GM23338 (cell line): ENCODE data around the gene ANKIB1. TPM values are rescaled to one million over a fixed set of nuclear protein-coding genes. Genes with fewer than 3 reads are reported as not detected.

Experiments used
- ATAC-seq: fragments of 200-7000 bp; cut with Tn5 transposase; 3 replicates; pipeline ENCODE4 v1.9.1; 2020
- DNase-seq: peaks from one replicate; pipeline ENCODE4 v3.0.0-alpha.2; 2015; ENCODE audit warnings: low spot score
- H2AFZ ChIP-seq: fragments of 200-600 bp; sonication (generic); 2 replicates; pipeline ENCODE4 v1.8.0; 2016; ENCODE audit warnings: antibody characterized with exemption, mild to moderate bottlenecking, moderate library complexity
- H3F3A ChIP-seq: fragments of 200-600 bp; sonication (generic); replicated peaks from 2 replicates; pipeline ENCODE4 v1.8.0; 2017; ENCODE audit warnings: antibody characterized with exemption, mixed run types, low read depth
- H3K27ac ChIP-seq: fragments of 200-600 bp; sonication (generic); 2 replicates; pipeline ENCODE4 v1.6.1; 2016; ENCODE audit warnings: low read depth
- H3K27me3 ChIP-seq: fragments of 200-600 bp; sonication (generic); 2 replicates; pipeline ENCODE4 v1.8.0; 2016; ENCODE audit warnings: mild to moderate bottlenecking, mixed run types, moderate library complexity; ENCODE audit not compliant: insufficient read depth
- H3K36me3 ChIP-seq: fragments of 200-600 bp; sonication (generic); 2 replicates; pipeline ENCODE4 v1.8.0; 2016; ENCODE audit warnings: mild to moderate bottlenecking; ENCODE audit not compliant: insufficient read depth
- H3K4me1 ChIP-seq: fragments of 200-600 bp; sonication (generic); 2 replicates; pipeline ENCODE4 v1.8.0; 2016; ENCODE audit warnings: mild to moderate bottlenecking, moderate library complexity; ENCODE audit not compliant: insufficient read depth
- H3K4me2 ChIP-seq: fragments of 200-600 bp; sonication (generic); 2 replicates; pipeline ENCODE4 v1.7.1; 2017; ENCODE audit warnings: mixed run types
- H3K4me3 ChIP-seq: fragments of 200-600 bp; sonication (generic); 2 replicates; pipeline ENCODE4 v1.6.1; 2016; ENCODE audit warnings: mixed run types
- H3K79me2 ChIP-seq: fragments of 200-600 bp; sonication (generic); replicated peaks from 2 replicates; pipeline ENCODE4 v1.8.0; 2017; ENCODE audit warnings: mild to moderate bottlenecking; ENCODE audit not compliant: insufficient read depth
- H3K9me2 ChIP-seq: fragments of 200-600 bp; sonication (generic); 2 replicates; pipeline ENCODE4 v1.8.0; 2017; ENCODE audit not compliant: insufficient read depth
- H4K20me1 ChIP-seq: fragments of 200-600 bp; sonication (generic); replicated peaks from 2 replicates; pipeline ENCODE4 v1.8.0; 2017; ENCODE audit warnings: mild to moderate bottlenecking; ENCODE audit not compliant: insufficient read depth
- H3K27ac Mint-ChIP-seq: 2 replicates; pipeline ENCODE4 v1.8.0; 2020; ENCODE audit warnings: inconsistent platforms, mild to moderate bottlenecking, moderate library complexity, mixed read lengths
- H3K27me3 Mint-ChIP-seq: 3 replicates; pipeline ENCODE4 v1.8.0; 2022; ENCODE audit warnings: low read depth, mild to moderate bottlenecking, moderate library complexity, mixed read lengths, inconsistent platforms; ENCODE audit not compliant: insufficient read depth, poor library complexity
- H3K36me3 Mint-ChIP-seq: 3 replicates; pipeline ENCODE4 v1.8.0; 2021; ENCODE audit warnings: low read depth, mild to moderate bottlenecking, inconsistent platforms, moderate library complexity, mixed read lengths
- H3K4me1 Mint-ChIP-seq: 3 replicates; pipeline ENCODE4 v1.8.0; 2020; ENCODE audit warnings: mild to moderate bottlenecking, inconsistent platforms, mixed read lengths
- H3K4me3 Mint-ChIP-seq: 3 replicates; pipeline ENCODE4 v1.8.0; 2021; ENCODE audit warnings: moderate library complexity, mild to moderate bottlenecking, inconsistent platforms, mixed read lengths
- H3K9me3 Mint-ChIP-seq: 3 replicates; pipeline ENCODE4 v1.8.0; 2020; ENCODE audit warnings: moderate library complexity, mild to moderate bottlenecking, inconsistent platforms, mixed read lengths
- CREB1 ChIP-seq: fragments of 250-450 bp; sonication (Bioruptor Pico); IDR thresholded peaks from 2 replicates; pipeline ENCODE4 v1.5.0; 2020; ENCODE audit warnings: low read depth, mild to moderate bottlenecking, moderate library complexity
- CTCF ChIP-seq, 2 experiments: fragments of 200-600 bp in 1 of 2; sonication (generic) in 1 of 2; conservative IDR thresholded peaks; 2 replicates each; pipeline versions ENCODE4 v1.5.1 to v1.6.1; 2016 to 2017; ENCODE audit warnings: antibody characterized with exemption in 2 of 2, low read depth in 2 of 2, mild to moderate bottlenecking in 2 of 2, moderate library complexity in 1 of 2
- ETS1 ChIP-seq: IDR thresholded peaks from 2 replicates; pipeline ENCODE4 v1.6.1; 2016; ENCODE audit warnings: antibody characterized with exemption
- EZH2phosphoT487 ChIP-seq: fragments of 200-600 bp; sonication (generic); IDR thresholded peaks from one replicate; pipeline ENCODE4 v1.8.1; 2018; ENCODE audit warnings: antibody characterized with exemption; ENCODE audit not compliant: unreplicated experiment
- JUNB ChIP-seq: IDR thresholded peaks from one replicate; pipeline ENCODE4 v1.6.1; 2016; ENCODE audit warnings: antibody characterized with exemption; ENCODE audit not compliant: unreplicated experiment
- NANOG ChIP-seq: IDR thresholded peaks from 2 replicates; pipeline ENCODE4 v1.6.1; 2016; ENCODE audit warnings: antibody characterized with exemption, borderline replicate concordance
- POLR2AphosphoS5 ChIP-seq: IDR thresholded peaks from 2 replicates; pipeline ENCODE4 v1.6.1; 2016; ENCODE audit warnings: antibody characterized with exemption, low read depth
- REST ChIP-seq: IDR thresholded peaks from one replicate; pipeline ENCODE4 v1.6.1; 2018; ENCODE audit warnings: antibody characterized with exemption; ENCODE audit not compliant: unreplicated experiment
- STAT1 ChIP-seq: IDR thresholded peaks from one replicate; pipeline ENCODE4 v1.6.1; 2016; ENCODE audit warnings: antibody characterized with exemption; ENCODE audit not compliant: unreplicated experiment
- ZNF331 ChIP-seq: fragments of 250-450 bp; sonication (Bioruptor Pico); IDR thresholded peaks from 2 replicates; pipeline ENCODE4 v1.5.0; 2020; ENCODE audit warnings: low read depth, mild to moderate bottlenecking, moderate library complexity
- polyA plus RNA-seq: library from polyadenylated mRNA; unstranded; fragments of >200 nt; fragmentation: Nextera tagmentation; extraction: Ambion mirVana; gene quantifications from 2 replicates; pipeline ENCODE4 v1.2.1, GENCODE V29; 2016
- total RNA-seq: library from RNA; depleted of rRNA; stranded (reverse); fragments of >200 nt; shearing (Covaris generic); gene quantifications from 2 replicates; pipeline ENCODE4 v1.2.3, GENCODE V29; 2014

ANKIB1 gene
- total and polyA plus RNA-seq, 2 experiments from 2014 or later = 19.1 to 40.3 TPM

- no peak for TF ChIP-seq REST
- TF ChIP-seq EZH2phosphoT487 = no peak
- no peak for TF ChIP-seq CTCF (conservative IDR thresholded peaks at IDR 0.05; ENCODE audit: low read depth in 2 of 2)
- TF ChIP-seq ETS1 = no peak
Measured at GRCh38 chr7:92354214-92354613, 108.4 kb downstream of the ANKIB1 start (continued).

- no peaks in the 10 kb centered on the region for H3F3A ChIP-seq
- H3K36me3 ChIP-seq = peaks cover 11% of the 10 kb centered on the region
- H3K4me2 ChIP-seq = no peak overlapping the region
- DNase-seq (no peak), ATAC-seq (no peak)
- peaks cover 12% of the 10 kb centered on the region; the same call in 2 of the 3 replicates for H3K36me3 Mint-ChIP-seq
- no peak overlapping the region for H3K4me3 Mint-ChIP-seq
- H2AFZ ChIP-seq = no peak overlapping the region
- no peak overlapping the region for H3K27ac Mint-ChIP-seq
- no peaks in the 10 kb centered on the region for H3K9me2 ChIP-seq
- 0 out of 3 replicates have a peak, but pooled peaks cover 3% of the 10 kb centered on the region for H3K4me1 Mint-ChIP-seq
- H3K9me3 Mint-ChIP-seq = no peaks in the 10 kb centered on the region
- 0 out of 2 replicates have a peak, but pooled peaks cover 4% of the 10 kb centered on the region for H3K4me1 ChIP-seq
- H3K27me3 Mint-ChIP-seq = peaks cover 1% of the 10 kb centered on the region
- no peak overlapping the region for H3K27ac ChIP-seq
- H3K27me3 ChIP-seq = no peaks in the 10 kb centered on the region
- H3K4me3 ChIP-seq = no peak overlapping the region
- no peaks in the 10 kb centered on the region for H4K20me1 ChIP-seq
- H3K79me2 ChIP-seq = no peaks in the 10 kb centered on the region
- no peak for TF ChIP-seq POLR2AphosphoS5
- no peak for TF ChIP-seq REST
- TF ChIP-seq NANOG = no peak
- no peak for TF ChIP-seq EZH2phosphoT487
- TF ChIP-seq CTCF (conservative IDR thresholded peaks at IDR 0.05; ENCODE audit: low read depth in 2 of 2) = no peak
- no peak for TF ChIP-seq ETS1
- TF ChIP-seq STAT1 = no peak
- TF ChIP-seq JUNB = no peak
- TF ChIP-seq CREB1 (CRISPR knock-in tag) = no peak
- no peak for TF ChIP-seq ZNF331 (CRISPR knock-in tag)
Measured at GRCh38 chr7:92356406-92356805, 110.6 kb downstream of the ANKIB1 start.
